SK-N-SH (cell line): ENCODE results near the gene KRTAP29-1. TPM values are rescaled to one million over a fixed set of nuclear protein-coding genes. Genes with fewer than 3 reads are reported as not detected.

Experiments used
- CTCF ChIA-PET: fragments of 300-600, 350-600 bp; formaldehyde crosslinking; extraction: SDS; loops from one replicate; lab custom pipeline; 2021; lab: Yijun Ruan, JAX
- POLR2A ChIA-PET: fragments of 350-600 bp; sonication (Branson Sonifier 250); formaldehyde crosslinking; extraction: SDS; loops from one replicate; lab custom pipeline; 2020; ENCODE audit warnings: antibody characterized with exemption, inconsistent platforms; lab: Yijun Ruan, JAX
- DNase-seq: peaks from one replicate; pipeline ENCODE4 v3.0.0; 2012
- H2AFZ ChIP-seq: fragments of 200-600 bp; sonication (generic); 2 replicates; pipeline ENCODE4 v1.8.1; 2016; ENCODE audit warnings: antibody characterized with exemption, mild to moderate bottlenecking, low read depth
- H3F3A ChIP-seq: fragments of 200-600 bp; sonication (generic); replicated peaks from 2 replicates; pipeline ENCODE3; 2016; ENCODE audit warnings: antibody characterized with exemption, mild to moderate bottlenecking; ENCODE audit not compliant: insufficient read depth
- H3K27ac ChIP-seq, 2 experiments: fragments of 200-500 bp in 1 of 2; fragments of 200-600 bp in 1 of 2; sonication (Bioruptor generic) in 1 of 2; sonication (generic), shearing (Covaris generic) in 1 of 2; 2 replicates each; pipeline versions ENCODE4 v1.5.1 to v1.6.1; 2014 to 2016; ENCODE audit warnings: low read depth in 2 of 2, inconsistent platforms in 1 of 2, low read length in 1 of 2, mild to moderate bottlenecking in 1 of 2, mixed read lengths in 1 of 2
- H3K27me3 ChIP-seq: fragments of 200-600 bp; sonication (generic), shearing (Covaris generic); 2 replicates; pipeline ENCODE4 v1.6.1; 2016; ENCODE audit warnings: mixed run types; ENCODE audit not compliant: insufficient read depth
- H3K36me3 ChIP-seq, 2 experiments: fragments of 200-500 bp in 1 of 2; fragments of 200-600 bp in 1 of 2; sonication (Bioruptor generic) in 1 of 2; sonication (generic) in 1 of 2; replicated peaks in 1 of 2; 2 replicates each; pipeline versions ENCODE3 to v1.5.1; 2014 to 2016; ENCODE audit warnings: low read length in 1 of 2, mild to moderate bottlenecking in 1 of 2; ENCODE audit not compliant: insufficient read depth in 2 of 2, control insufficient read depth in 1 of 2
- H3K4me1 ChIP-seq, 2 experiments: fragments of 200-500 bp in 1 of 2; fragments of 200-600 bp in 1 of 2; sonication (Bioruptor generic) in 1 of 2; sonication (generic), shearing (Covaris generic) in 1 of 2; 2 replicates each; pipeline versions ENCODE4 v1.5.1 to v1.6.1; 2014 to 2016; ENCODE audit warnings: low read depth in 1 of 2, low read length in 1 of 2, mixed run types in 1 of 2; ENCODE audit not compliant: insufficient read depth in 2 of 2, control insufficient read depth in 1 of 2
- H3K4me2 ChIP-seq: fragments of 200-600 bp; sonication (generic), shearing (Covaris generic); 2 replicates; pipeline ENCODE4 v1.6.1; 2017; ENCODE audit warnings: mixed run types
- H3K4me3 ChIP-seq, 2 experiments: fragments of 200-500 bp in 1 of 2; fragments of 200-600 bp in 1 of 2; sonication (Bioruptor generic) in 1 of 2; sonication (generic), shearing (Covaris generic) in 1 of 2; 2 replicates each; pipeline versions ENCODE4 v1.5.1 to v1.8.1; 2014 to 2016; ENCODE audit warnings: low read depth in 2 of 2, inconsistent platforms in 1 of 2, low read length in 1 of 2, mild to moderate bottlenecking in 1 of 2, mixed read lengths in 1 of 2, moderate library complexity in 1 of 2
- H3K79me2 ChIP-seq: fragments of 200-600 bp; sonication (generic); 2 replicates; pipeline ENCODE4 v1.8.1; 2017; ENCODE audit warnings: mild to moderate bottlenecking; ENCODE audit not compliant: insufficient read depth
- H3K9ac ChIP-seq: fragments of 200-600 bp; sonication (generic); 2 replicates; pipeline ENCODE4 v1.6.1; 2017; ENCODE audit warnings: mixed run types
- H3K9me2 ChIP-seq: fragments of 200-600 bp; sonication (generic); 2 replicates; pipeline ENCODE4 v1.6.1; 2017; ENCODE audit warnings: mixed run types
- H3K9me3 ChIP-seq: fragments of 200-600 bp; sonication (generic); 2 replicates; pipeline ENCODE4 v1.6.1; 2017; ENCODE audit warnings: mixed run types, mild to moderate bottlenecking, moderate library complexity
- H4K20me1 ChIP-seq: fragments of 200-600 bp; sonication (generic); 2 replicates; pipeline ENCODE4 v1.6.1; 2017; ENCODE audit warnings: mild to moderate bottlenecking, mixed run types; ENCODE audit not compliant: insufficient read depth
- CTCF ChIP-seq: fragments of 200-600 bp; sonication (generic); IDR thresholded peaks from 2 replicates; pipeline ENCODE4 v1.6.1; 2017; ENCODE audit warnings: antibody characterized with exemption, mild to moderate bottlenecking, moderate library complexity
- EP300 ChIP-seq, 2 experiments: IDR thresholded peaks; 2 replicates each; pipeline versions ENCODE4 v1.4.0 to v1.6.1; 2012; ENCODE audit warnings: borderline replicate concordance in 1 of 2, low read depth in 1 of 2, low read length in 1 of 2
- GATA2 ChIP-seq: sonication (generic); formaldehyde crosslinking; IDR thresholded peaks from 2 replicates; pipeline ENCODE4 v1.5.0; 2020; ENCODE audit warnings: mild to moderate bottlenecking, missing genetic modification reagents
- JUND ChIP-seq: IDR thresholded peaks from 2 replicates; pipeline ENCODE4 v1.4.0; 2012
- NFIC ChIP-seq: IDR thresholded peaks from 2 replicates; pipeline ENCODE4 v1.4.0; 2012; ENCODE audit warnings: borderline replicate concordance
- RAD21 ChIP-seq: IDR thresholded peaks from 2 replicates; pipeline ENCODE4 v1.6.1; 2012; ENCODE audit warnings: mild to moderate bottlenecking, low read length
- RCOR1 ChIP-seq: fragments of 150-350 bp; IDR thresholded peaks from 2 replicates; pipeline ENCODE4 v1.6.1; 2017; ENCODE audit warnings: antibody characterized with exemption, low read length
- RFX5 ChIP-seq: IDR thresholded peaks from 2 replicates; pipeline ENCODE4 v1.6.1; 2012; ENCODE audit warnings: mild to moderate bottlenecking, improper control_type of control experiment, low read length
- RXRA ChIP-seq: IDR thresholded peaks from 2 replicates; pipeline ENCODE4 v1.4.0; 2012; ENCODE audit warnings: low read depth, mild to moderate bottlenecking, borderline replicate concordance
- TCF12 ChIP-seq: IDR thresholded peaks from 2 replicates; pipeline ENCODE4 v1.4.0; 2012
- TEAD4 ChIP-seq: IDR thresholded peaks from 2 replicates; pipeline ENCODE4 v1.4.0; 2012; ENCODE audit warnings: mild to moderate bottlenecking, borderline replicate concordance; ENCODE audit not compliant: insufficient read depth
- USF1 ChIP-seq: IDR thresholded peaks from 2 replicates; pipeline ENCODE4 v1.4.0; 2012; ENCODE audit warnings: low read depth, borderline replicate concordance
- USF2 ChIP-seq: fragments of 150-350 bp; IDR thresholded peaks from 2 replicates; pipeline ENCODE4 v1.6.1; 2017; ENCODE audit warnings: antibody characterized with exemption, low read length, low read depth, borderline replicate concordance
- YY1 ChIP-seq: IDR thresholded peaks from 2 replicates; pipeline ENCODE4 v1.4.0; 2012; ENCODE audit warnings: low read depth, mild to moderate bottlenecking
- WGBS: methylation state at CpG from one replicate; pipeline ENCODE4 v1.1.6; 2017; ENCODE audit warnings: low lambda C conversion rate; 5-methylcytosine and 5-hydroxymethylcytosine counted together
- polyA plus RNA-seq, 3 experiments: library from polyadenylated mRNA; depleted of rRNA; stranded (reverse); fragments of >200 nt; gene quantifications; 2 replicates each; pipeline ENCODE4 v1.2.3, GENCODE V29; 2012

The KRTAP29-1 gene
- polyA plus RNA-seq, 1 of the 3 experiments (the other 2 are of a cell fraction): not detected

GRCh38 chr17:41333098-41333497 lies 30.4 kb upstream of the KRTAP29-1 start:
- no peaks in the 10 kb centered on the region for H4K20me1 ChIP-seq
- CTCF ChIA-PET: interaction anchor here (2.2 kb wide), 1 partner anchor 11 kb away, joined by 9 read pairs; no protein-coding TSS in a partner anchor
- no peaks in the 10 kb centered on the region for H3K9me2 ChIP-seq
- no peaks in the 10 kb centered on the region for H3F3A ChIP-seq
- WGBS: 50% methylated on average over 5 of the region's 5 CpGs
- no peak overlapping the region for H3K27ac ChIP-seq
- TF ChIP-seq GATA2 (CRISPR knock-in tag): no peak
- TF ChIP-seq, all 33 proteins: peak for 0
- no peak overlapping the region for H3K4me3 ChIP-seq
- H3K4me2 ChIP-seq: no peak overlapping the region
- no peaks in the 10 kb centered on the region for H3K9me3 ChIP-seq
- no peaks in the 10 kb centered on the region for H3K36me3 ChIP-seq
- no peak overlapping the region for H3K9ac ChIP-seq
- H2AFZ ChIP-seq: no peak overlapping the region
- DNase-seq: no peak
- no peaks in the 10 kb centered on the region for H3K27me3 ChIP-seq
- POLR2A ChIA-PET: no interaction called here
- no peaks in the 10 kb centered on the region for H3K79me2 ChIP-seq
- H3K4me1 ChIP-seq: no peaks in the 10 kb centered on the region

- WGBS: 13% methylated on average over 1 of the region's 2 CpGs
- no peaks in the 10 kb centered on the region for H3K4me1 ChIP-seq
Observed at GRCh38 chr17:41332239-41332638, 29.6 kb upstream of the KRTAP29-1 start.

More at GRCh38 chr17:41332239-41332638, 29.6 kb upstream of the KRTAP29-1 start:
- Histone ChIP-seq H4K20me1 (no peaks in the 10 kb centered on the region), H3K9me3 (no peaks in the 10 kb centered on the region), H3F3A (no peaks in the 10 kb centered on the region), H3K4me3 (no peak overlapping the region), H3K4me2 (no peak overlapping the region), H3K36me3 (no peaks in the 10 kb centered on the region), H3K9me2 (no peaks in the 10 kb centered on the region), H3K27ac (no peak overlapping the region), H3K79me2 (no peaks in the 10 kb centered on the region), H2AFZ (no peak overlapping the region), H3K27me3 (no peaks in the 10 kb centered on the region), H3K9ac (no peak overlapping the region)
- ChIA-PET POLR2A (no interaction called here), CTCF (interaction anchor here (0.8 to 1.8 kb wide), 3 partner anchors 10 to 217 kb away, joined by 3 to 16 read pairs (median 4); no protein-coding TSS in a partner anchor)
- no peak for DNase-seq
- no peak for TF ChIP-seq RXRA
- no peak for TF ChIP-seq USF2
- TF ChIP-seq USF1: no peak
- no peak for TF ChIP-seq NFIC
- TF ChIP-seq RAD21: no peak
- no peak for TF ChIP-seq JUND
- TF ChIP-seq RCOR1: no peak
- TF ChIP-seq CTCF: no peak
- TF ChIP-seq RFX5: no peak
- TF ChIP-seq TEAD4: no peak
- no peak for TF ChIP-seq YY1
- no peak for TF ChIP-seq EP300 (IDR thresholded peaks at IDR 0.05; ENCODE audit: borderline replicate concordance in 1 of 2, low read depth in 1 of 2, low read length in 1 of 2)
- TF ChIP-seq TCF12: no peak
